Kidney tubule cell (primary cell): Measurements from ENCODE around the gene MAN1A2.
"Not testable (repeated sequence)": the region's sequence is repeated elsewhere in the genome, so short reads cannot be mapped to it uniquely, and the experiment has no call there.

Experiments used
- DNase-seq: peaks from one replicate; pipeline ENCODE4 v3.0.0-alpha.2; 2018; ENCODE audit warnings: low spot score

MAN1A2 gene

DNA sequence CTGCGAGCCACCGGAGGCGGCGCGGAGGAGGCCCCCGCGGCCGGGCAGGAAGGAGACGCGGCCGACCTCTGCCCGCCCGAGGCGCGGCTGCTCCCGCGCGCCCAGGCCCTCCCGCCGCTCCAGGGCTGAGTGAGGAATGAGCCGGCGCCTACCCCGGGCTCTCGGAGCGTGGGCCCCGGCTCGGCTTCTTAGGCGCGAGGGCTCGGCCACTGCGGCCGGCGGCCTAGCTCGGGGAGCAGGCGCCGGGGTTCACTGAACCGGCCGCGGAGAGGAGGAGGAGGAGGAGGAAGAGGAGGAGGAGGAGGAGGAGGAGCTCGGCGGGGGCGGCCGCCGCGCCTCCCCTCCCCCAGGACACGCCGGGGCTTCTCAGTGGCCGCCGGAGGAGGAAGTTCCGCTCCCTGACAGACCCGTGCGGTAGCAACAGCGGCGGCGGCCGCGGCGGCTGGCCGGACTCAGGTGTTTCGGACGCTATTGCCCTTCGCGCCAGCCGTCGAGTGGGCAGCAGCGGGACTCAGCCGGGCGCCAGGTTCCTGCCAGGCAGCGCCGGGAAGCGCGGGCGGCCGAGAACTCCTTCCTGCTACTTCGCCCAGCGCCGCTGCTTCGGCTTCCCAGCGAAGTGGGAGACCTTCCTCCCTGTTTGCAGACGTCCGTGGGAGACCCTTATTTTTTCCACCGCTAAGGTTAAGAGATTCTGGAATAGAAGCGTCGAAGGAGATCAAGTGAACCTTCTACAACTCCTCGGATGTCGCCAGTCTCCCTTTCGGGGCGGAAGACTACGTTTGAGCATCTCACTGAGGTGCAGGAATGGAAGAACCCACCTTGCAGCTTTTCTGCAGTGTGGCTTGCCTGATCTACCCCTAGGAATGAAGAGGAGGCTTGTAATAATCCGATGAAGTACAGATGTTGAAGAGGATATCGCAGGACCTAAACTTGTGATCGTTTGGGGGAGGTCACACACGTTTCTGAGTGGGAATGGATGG lies at the start of gene MAN1A2:
TSS of gene MAN1A2 (plus strand) at position 404 of the 980 bp plus-strand sequence. CDS start 735 bp downstream, outside the sequence.
- DNase-seq = peak; percentile 91

DNA sequence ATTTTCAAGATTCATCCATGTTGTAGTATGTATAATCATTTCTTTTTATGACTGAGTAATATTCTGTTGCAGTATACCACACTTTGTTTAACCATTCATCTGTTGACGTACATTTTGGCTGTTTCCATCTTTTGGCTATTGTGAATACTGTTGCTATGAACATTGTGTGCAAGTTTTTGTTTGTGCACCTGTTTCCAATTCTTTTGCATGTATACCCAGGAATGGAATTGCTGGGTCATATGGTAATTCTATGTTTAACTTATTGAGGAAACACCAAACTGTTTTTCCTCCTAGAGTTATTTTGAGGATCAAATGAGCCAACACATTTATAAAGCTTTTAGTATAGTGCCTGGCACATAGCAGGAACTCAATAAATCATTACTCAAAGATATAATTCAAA lies 49.2 kb upstream of the MAN1A2 start:
- DNase-seq = no peak

GRCh38 chr1:117318426-117318825 lies 48.8 kb upstream of the MAN1A2 start:
- no peak for DNase-seq

DNA sequence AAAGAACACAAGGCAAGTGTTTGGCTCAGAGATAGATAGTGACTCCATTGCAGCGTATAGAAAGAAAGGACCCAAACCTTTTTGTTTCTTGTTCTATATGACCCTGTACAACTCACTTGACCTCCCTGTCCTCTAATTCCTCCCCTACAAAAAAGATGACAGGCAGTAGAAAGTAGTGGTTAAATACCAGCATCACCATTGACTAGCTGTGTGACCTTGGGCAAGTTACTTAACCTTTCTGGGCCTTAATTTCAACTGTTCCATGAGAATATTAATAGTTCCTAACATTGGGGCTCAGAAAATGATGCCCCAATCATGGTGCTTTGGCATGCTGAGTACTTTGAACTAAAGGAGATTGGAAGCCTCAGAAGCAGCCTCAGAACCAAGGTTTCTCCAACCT lies 46.7 kb upstream of the MAN1A2 start:
- DNase-seq = no peak

DNA sequence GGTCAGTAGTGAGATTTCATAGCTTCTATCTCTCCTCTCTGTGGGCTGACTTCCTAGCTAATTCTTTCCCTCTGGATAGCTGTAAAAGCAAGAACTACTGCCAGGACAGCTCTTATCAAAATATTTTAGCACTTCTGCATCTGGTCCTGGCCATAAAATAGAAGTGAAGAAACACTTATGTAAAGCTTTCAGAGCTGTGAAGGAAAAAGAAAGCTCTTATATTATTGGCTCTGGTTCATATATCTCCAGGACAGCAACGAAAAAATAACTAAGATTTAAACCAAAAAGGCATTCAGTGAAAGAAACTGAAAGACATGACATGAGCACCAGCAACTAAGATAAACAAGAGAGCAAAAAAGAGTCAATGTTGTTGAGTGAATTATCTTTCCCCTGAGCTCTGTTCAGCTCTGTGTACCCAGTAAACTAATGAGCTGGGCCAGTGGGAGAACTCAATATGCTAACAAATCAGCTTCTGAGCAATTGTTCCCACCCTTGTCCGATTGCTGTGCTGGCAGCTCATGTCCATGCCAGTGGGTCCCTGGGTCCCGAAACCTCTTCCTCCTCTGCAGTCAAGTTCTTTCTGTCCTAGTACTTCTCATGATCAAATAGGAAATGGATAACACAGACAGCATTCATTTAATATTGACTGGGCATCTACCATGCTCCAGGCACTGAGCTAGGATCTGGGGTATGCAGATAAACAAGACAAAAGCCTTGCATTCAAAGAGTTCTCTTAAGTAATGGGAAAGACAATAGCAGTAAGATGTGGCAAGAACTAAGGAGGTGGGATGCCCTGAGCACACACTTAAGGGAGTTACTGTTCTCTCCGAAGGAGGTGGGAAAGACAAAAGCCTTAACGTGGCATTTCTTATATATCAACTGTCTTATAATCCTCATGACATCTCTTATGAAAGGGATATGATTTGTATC lies 45.3 kb upstream of the MAN1A2 start:
- no peak for DNase-seq

- no peak for DNase-seq
These were observed 42.9 kb upstream of the MAN1A2 start for GRCh38 chr1:117324357-117324756.

GRCh38 chr1:117326035-117326434 lies 41.2 kb upstream of the MAN1A2 start:
- DNase-seq = not testable (repeated sequence)

- no peak for DNase-seq
These were observed 40.2 kb upstream of the MAN1A2 start for GRCh38 chr1:117327011-117327410.

- no peak for DNase-seq
These were observed 31.7 kb upstream of the MAN1A2 start for GRCh38 chr1:117335376-117336086.

GRCh38 chr1:117336088-117336817 lies 31.0 kb upstream of the MAN1A2 start:
- DNase-seq = no peak

GRCh38 chr1:117339866-117340700 lies 27.2 kb upstream of the MAN1A2 start:
- DNase-seq = peak; percentile 81

GRCh38 chr1:117341123-117341522 lies 26.1 kb upstream of the MAN1A2 start:
- DNase-seq = peak; percentile 27

DNA sequence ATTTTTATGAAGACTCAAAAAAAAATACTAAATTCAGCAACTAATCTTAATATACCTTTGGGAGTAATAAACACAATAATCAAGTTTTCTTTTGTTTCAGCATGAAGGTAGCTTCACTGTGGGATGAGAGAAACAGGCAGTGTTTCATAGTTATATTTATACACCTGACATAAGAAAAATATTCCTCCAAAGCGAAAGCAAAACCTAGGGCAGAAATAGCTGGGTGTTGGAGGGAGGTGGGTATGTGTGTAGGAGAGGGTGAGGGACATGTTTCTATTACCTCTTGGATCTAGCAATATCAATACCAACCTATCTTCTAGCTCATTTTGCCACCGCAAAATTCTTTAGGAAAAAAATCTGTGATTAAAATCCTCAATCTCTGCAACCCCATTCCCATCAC lies 24.9 kb upstream of the MAN1A2 start:
- no peak for DNase-seq

DNA sequence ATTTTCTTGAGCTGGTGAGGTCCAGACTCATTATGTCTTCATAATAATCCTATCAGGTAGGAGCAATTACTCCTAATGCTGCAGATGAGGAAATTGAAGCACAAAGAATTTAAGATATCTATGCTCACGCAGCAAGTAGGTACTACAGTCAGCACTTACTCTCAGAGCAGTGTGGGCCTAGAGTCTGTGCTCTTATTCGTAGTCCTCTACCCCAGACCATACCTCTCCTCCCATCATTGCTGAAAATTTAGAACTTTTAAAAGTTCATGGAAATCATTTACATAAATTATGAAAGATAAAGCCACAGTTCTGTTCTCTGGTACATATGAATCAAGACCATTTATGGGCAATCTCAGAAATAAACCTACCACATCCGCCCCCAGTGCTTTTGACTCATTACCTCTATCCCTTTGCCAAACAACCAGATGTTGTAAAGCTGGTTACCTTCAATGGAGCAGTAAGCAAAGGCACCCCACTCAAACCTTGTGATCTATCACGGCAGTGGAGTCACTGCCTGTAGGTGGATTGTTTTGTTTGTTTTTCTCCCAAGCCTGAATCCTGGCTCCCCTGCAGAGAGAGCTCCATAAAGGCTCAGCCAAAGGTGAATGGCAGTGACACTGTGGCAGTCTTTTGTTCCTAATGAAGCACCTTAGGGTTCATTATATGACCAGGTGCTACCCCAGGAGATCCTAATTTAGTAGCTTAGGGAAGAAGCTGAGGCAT lies 20.9 kb upstream of the MAN1A2 start:
- no peak for DNase-seq

DNA sequence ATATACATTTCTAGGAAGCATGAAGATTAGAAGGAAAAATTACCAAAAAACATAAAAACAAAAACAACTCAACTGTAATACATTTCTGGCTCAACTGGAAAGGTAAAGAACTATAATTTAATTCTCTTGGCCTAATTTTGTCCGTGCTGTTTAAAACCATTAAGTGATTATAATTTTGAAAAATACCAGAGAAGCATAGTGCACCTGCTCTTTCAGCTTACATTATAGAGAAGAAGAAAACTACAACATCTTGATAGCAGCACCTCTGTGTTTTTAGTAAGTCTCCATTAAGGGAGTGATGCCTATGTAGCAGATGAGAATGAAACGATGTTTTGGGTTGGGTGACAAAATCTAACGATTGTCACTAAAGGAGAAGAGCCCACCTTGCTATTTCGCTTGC lies 19.3 kb upstream of the MAN1A2 start:
- DNase-seq = no peak

GRCh38 chr1:117352695-117353094 lies 14.6 kb upstream of the MAN1A2 start:
- not testable (repeated sequence) for DNase-seq

DNA sequence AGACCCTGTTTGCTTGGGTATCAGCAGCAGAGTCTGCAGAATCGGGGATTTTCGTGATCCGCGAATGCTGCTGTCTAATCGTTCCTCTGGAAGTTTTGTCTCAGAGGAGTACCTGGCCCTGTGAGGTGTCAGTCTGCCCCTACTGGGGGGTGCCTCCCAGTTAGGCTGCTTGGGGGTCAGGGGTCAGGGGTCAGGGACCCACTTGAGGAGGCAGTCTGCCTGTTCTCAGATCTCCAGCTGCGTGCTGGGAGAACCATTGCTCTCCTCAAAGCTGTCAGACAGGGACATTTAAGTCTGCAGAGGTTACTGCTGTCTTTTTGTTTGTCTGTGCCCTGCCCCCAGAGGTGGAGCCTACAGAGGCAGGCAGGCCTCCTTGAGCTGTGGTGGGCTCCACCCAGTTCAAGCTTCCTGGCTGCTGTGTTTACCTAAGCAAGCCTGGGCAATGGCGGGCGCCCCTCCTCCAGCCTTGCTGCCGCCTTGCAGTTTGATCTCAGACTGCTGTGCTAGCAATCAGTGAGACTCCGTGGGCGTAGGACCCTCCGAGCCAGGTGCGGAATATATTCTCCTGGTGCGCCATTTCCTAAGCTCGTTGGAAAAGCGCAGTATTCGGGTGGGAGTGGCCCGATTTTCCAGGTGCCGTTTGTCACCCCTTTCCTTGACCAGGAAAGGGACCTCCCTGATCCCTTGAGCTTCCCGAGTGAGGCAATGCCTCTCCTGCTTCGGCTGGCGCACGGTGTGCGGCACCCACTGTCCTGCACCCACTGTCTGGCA lies 9.2 kb upstream of the MAN1A2 start:
- DNase-seq = not testable (repeated sequence)

DNA sequence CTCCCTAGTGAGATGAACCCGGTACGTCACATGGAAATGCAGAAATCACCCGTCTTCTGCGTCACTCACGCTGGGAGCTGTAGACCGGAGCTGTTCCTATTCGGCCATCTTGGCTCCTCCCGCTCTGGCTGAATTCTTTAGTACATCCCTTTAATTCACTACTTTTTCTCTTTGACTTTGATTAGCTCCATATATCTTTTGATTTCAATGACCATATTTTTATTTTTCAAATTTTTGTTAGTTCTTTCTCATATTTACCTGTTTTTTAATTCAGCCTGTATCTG lies 8.7 kb upstream of the MAN1A2 start:
- DNase-seq = not testable (repeated sequence)
